Stomach (tissue), 19 donors: ENCODE results near the gene KIAA1191. TPM values are rescaled to one million over a fixed set of nuclear protein-coding genes. Genes with fewer than 3 reads are reported as not detected.

Experiments
- DNase-seq, 2 donors: peaks; one replicate each; pipeline versions ENCODE4 v3.0.0 to v3.0.0-alpha.2; 2013 to 2019
- H3K27ac ChIP-seq, 5 donors: fragments of 200-600 bp in 4 of 5; sonication (generic) in 4 of 5; one replicate each; pipeline ENCODE4 v1.5.1; 2013 to 2019; ENCODE audit warnings: mild to moderate bottlenecking in 1 of 5, moderate library complexity in 1 of 5
- H3K27me3 ChIP-seq, 3 donors: fragments of 200-600 bp; sonication (generic); one replicate each; pipeline ENCODE4 v1.5.1; 2017 to 2019; ENCODE audit warnings: mixed run types in 1 of 3
- H3K36me3 ChIP-seq, 4 donors: fragments of 200-600 bp; sonication (generic); 1 replicate in 3 of 4; 2 replicates in 1 of 4; pipeline ENCODE4 v1.5.1; 2016 to 2019
- H3K4me1 ChIP-seq, 4 donors: fragments of 200-600 bp; sonication (generic); one replicate each; pipeline ENCODE4 v1.5.1; 2016 to 2019
- H3K4me3 ChIP-seq, 4 donors: fragments of 200-600 bp; sonication (generic) in 3 of 4; one replicate each; pipeline ENCODE4 v1.5.1; 2016 to 2019; ENCODE audit warnings: mild to moderate bottlenecking in 1 of 4
- H3K9me3 ChIP-seq, 4 donors: fragments of 200-600 bp; sonication (generic); one replicate each; pipeline ENCODE4 v1.5.1; 2016 to 2019
- CTCF ChIP-seq, 7 experiments: fragments of 450-650 bp in 4 of 7; fragments of 200-600 bp in 3 of 7; sonication (generic) in 3 of 7; IDR thresholded peaks; one replicate each; pipeline ENCODE4 v1.5.1; 2016 to 2019; ENCODE audit warnings: antibody characterized with exemption in 7 of 7, control low read depth in 2 of 7, mild to moderate bottlenecking in 1 of 7
- EP300 ChIP-seq: sonication (generic); formaldehyde crosslinking; IDR thresholded peaks from one replicate; pipeline ENCODE4 v1.6.1; 2017; ENCODE audit warnings: antibody characterized with exemption
- POLR2A ChIP-seq, 4 donors: fragments of 450-650 bp; IDR thresholded peaks; one replicate each; pipeline ENCODE4 v1.6.1; 2016; ENCODE audit warnings: antibody characterized with exemption in 4 of 4, control low read depth in 2 of 4, mild to moderate bottlenecking in 1 of 4, moderate library complexity in 1 of 4
- POLR2AphosphoS5 ChIP-seq, 3 donors: sonication (generic); formaldehyde crosslinking; IDR thresholded peaks; one replicate each; pipeline ENCODE4 v1.6.1; 2016; ENCODE audit warnings: antibody characterized with exemption in 3 of 3
- WGBS, 5 donors: extraction: QIAGEN DNeasy Blood & Tissue Kit in 3 of 5; methylation state at CpG; one replicate each; pipeline versions ENCODE4 v1.1.5 to v1.1.7; 2013 to 2018; 5-methylcytosine and 5-hydroxymethylcytosine counted together
- intact Hi-C: fragments of 100-400 bp; cut with DNase I; formaldehyde crosslinking; loops from one replicate; pipeline ENCODE4 v1.15.1; 2023; ENCODE audit warnings: low total_unique reads
- long read RNA-seq, 10 donors: transcript quantifications; one replicate each; lab custom pipeline, GENCODE V29; 2026
- polyA plus RNA-seq, 3 donors: library from polyadenylated mRNA; stranded (reverse); fragments of 200-250 nt; gene quantifications; one replicate each; pipeline ENCODE4 v1.2.3, GENCODE V29; 2013
- total RNA-seq, 5 donors: library from RNA; depleted of rRNA; stranded (reverse); fragments of >200 nt; gene quantifications; one replicate each; pipeline versions ENCODE4 v1.1.0 to v1.2.3, GENCODE V29; 2014 to 2016
- donor health status: healthy with polysubstance abuse.
- donor health status: Bipolar disorder and iron deficiency.
- donor health status: healthy.

The KIAA1191 gene
- total RNA-seq, result 100 to 1,000 TPM in 2 of 5 donors, 10 to 100 TPM in 2, 1 to 10 TPM in 1; 6.1 to 398 (median 83.0) TPM
- polyA plus RNA-seq, result 100 to 1,000 TPM in 1 of 3 donors, 10 to 100 TPM in 2; 51.4 to 107 (median 89.2) TPM
- long read RNA-seq, donor 1, transcript KIAA1191-201 (9 exons, 2,991 nt), result major isoform, 7 of 16 reads
- long read RNA-seq, donor 1, partial matches to known transcripts, result 7 of 16 reads
- long read RNA-seq, donor 1, other reads (novel, unspliced or antisense), result 0 of 16 reads
- long read RNA-seq, donor 2, transcript KIAA1191-201 (9 exons, 2,991 nt), result major isoform, 7 of 13 reads
- long read RNA-seq, donor 2, partial matches to known transcripts, result 5 of 13 reads
- long read RNA-seq, donor 2, other reads (novel, unspliced or antisense), result 0 of 13 reads
- long read RNA-seq, donor 3, transcript KIAA1191-201 (9 exons, 2,991 nt), result major isoform, 11 of 21 reads
- long read RNA-seq, donor 3, partial matches to known transcripts, result 6 of 21 reads
- long read RNA-seq, donor 3, other reads (novel, unspliced or antisense), result 0 of 21 reads
- long read RNA-seq, donor 4, partial matches to known transcripts, result 0 of 2 reads
- long read RNA-seq, donor 4, other reads (novel, unspliced or antisense), result 0 of 2 reads
- long read RNA-seq, donor 5, transcript KIAA1191-201 (9 exons, 2,991 nt), result major isoform, 13 of 41 reads
- long read RNA-seq, donor 5, partial matches to known transcripts, result 22 of 41 reads
- long read RNA-seq, donor 5, other reads (novel, unspliced or antisense), result 0 of 41 reads
- long read RNA-seq, donor 6, transcript KIAA1191-201 (9 exons, 2,991 nt), result major isoform, 35 of 96 reads
- long read RNA-seq, donor 6, partial matches to known transcripts, result 55 of 96 reads
- long read RNA-seq, donor 6, other reads (novel, unspliced or antisense), result 0 of 96 reads
- long read RNA-seq, donor 7, transcript KIAA1191-201 (9 exons, 2,991 nt), result major isoform, 16 of 37 reads
- long read RNA-seq, donor 7, partial matches to known transcripts, result 17 of 37 reads
- long read RNA-seq, donor 7, other reads (novel, unspliced or antisense), result 0 of 37 reads
- long read RNA-seq, donor 8, transcript KIAA1191-201 (9 exons, 2,991 nt), result major isoform, 9 of 20 reads
- long read RNA-seq, donor 8, partial matches to known transcripts, result 11 of 20 reads
- long read RNA-seq, donor 8, other reads (novel, unspliced or antisense), result 0 of 20 reads
- long read RNA-seq, donor 9, transcript KIAA1191-201 (9 exons, 2,991 nt), result major isoform, 8 of 35 reads
- long read RNA-seq, donor 9, partial matches to known transcripts, result 23 of 35 reads
- long read RNA-seq, donor 9, other reads (novel, unspliced or antisense), result 0 of 35 reads
- long read RNA-seq, donor 10, result 0 reads

- peak; percentile 94 to 98 for DNase-seq
- H3K27ac ChIP-seq, result peak within 1 kb of the TSS; percentile 72 to 89 (median 87)
- peak within 1 kb of the TSS; percentile 80 to 98 (median 84) for H3K4me3 ChIP-seq
- intact Hi-C loops, result no loop called here
- peak in 2 of 7 experiments; percentile 3 to 35 for TF ChIP-seq CTCF (IDR thresholded peaks at IDR 0.05)
- no peak for TF ChIP-seq EP300
- TF ChIP-seq POLR2AphosphoS5 (IDR thresholded peaks at IDR 0.05), result peak; percentile 72 to 98 (median 97)
- TF ChIP-seq POLR2A (IDR thresholded peaks at IDR 0.05), result peak in 2 of 4 donors; percentile 40 to 55
- 1 to 3% (median 1%) methylated on average over 32 to 56 of the region's 56 CpGs for WGBS, 5 donors
- peaks cover 0 to 12% (median 6%) of the 10 kb centered on the region in 3 donors for H3K27me3 ChIP-seq
- H3K9me3 ChIP-seq, result no peaks in the 10 kb centered on the region
- H3K36me3 ChIP-seq, result peaks cover 5 to 27% (median 26%) of the 10 kb centered on the region in 4 donors
- peaks cover 20 to 59% (median 47%) of the 10 kb centered on the region in 4 donors for H3K4me1 ChIP-seq
These were observed at the start of gene KIAA1191 for GRCh38 chr5:176361437-176362232. Gene KIAA1191 (minus strand): TSS chr5:176361764. CDS start chr5:176359508, 2,256 bp downstream.

- DNase-seq, result peak in 1 of 2 donors; percentile 6
- 72 to 90% (median 80%) methylated on average over 3 to 5 of the region's 5 CpGs for WGBS, 5 donors
- Histone ChIP-seq H3K36me3 (peaks cover 11 to 58% (median 48%) of the 10 kb centered on the region in 4 donors), H3K4me1 (peaks cover 36 to 79% (median 46%) of the 10 kb centered on the region in 4 donors), H3K27ac (peak overlapping the region in 3 of 5 donors; percentile 46 to 94 (median 61)), H3K27me3 (no peaks in the 10 kb centered on the region), H3K4me3 (no peak overlapping the region), H3K9me3 (no peaks in the 10 kb centered on the region)
- intact Hi-C loops, result no loop called here
- TF ChIP-seq CTCF (IDR thresholded peaks at IDR 0.05) (no peak), POLR2A (IDR thresholded peaks at IDR 0.05) (no peak), POLR2AphosphoS5 (IDR thresholded peaks at IDR 0.05) (peak in 1 of 3 donors; percentile 3)
These were observed 49.1 kb upstream of the KIAA1191 start for GRCh38 chr5:176410486-176411180.

GRCh38 chr5:176409765-176410164 lies 48.2 kb upstream of the KIAA1191 start:
- no peaks in the 10 kb centered on the region for H3K27me3 ChIP-seq
- no peak for DNase-seq
- H3K9me3 ChIP-seq, result no peaks in the 10 kb centered on the region
- WGBS, 5 donors, result 94 to 97% (median 97%) methylated on average over 4 of the region's 4 CpGs
- H3K36me3 ChIP-seq, result peaks cover 11 to 67% (median 55%) of the 10 kb centered on the region in 4 donors
- intact Hi-C loops, result no loop called here
- peak overlapping the region in 1 of 5 donors; percentile 94 for H3K27ac ChIP-seq
- H3K4me1 ChIP-seq, result peaks cover 28 to 76% (median 37%) of the 10 kb centered on the region in 4 donors
- no peak for TF ChIP-seq POLR2AphosphoS5 (IDR thresholded peaks at IDR 0.05)
- TF ChIP-seq CTCF (IDR thresholded peaks at IDR 0.05), result no peak
- no peak for TF ChIP-seq POLR2A (IDR thresholded peaks at IDR 0.05)
- TF ChIP-seq EP300, result no peak
- no peak overlapping the region for H3K4me3 ChIP-seq
